ENCODE measurements around the gene TCP11L1.

DNA sequence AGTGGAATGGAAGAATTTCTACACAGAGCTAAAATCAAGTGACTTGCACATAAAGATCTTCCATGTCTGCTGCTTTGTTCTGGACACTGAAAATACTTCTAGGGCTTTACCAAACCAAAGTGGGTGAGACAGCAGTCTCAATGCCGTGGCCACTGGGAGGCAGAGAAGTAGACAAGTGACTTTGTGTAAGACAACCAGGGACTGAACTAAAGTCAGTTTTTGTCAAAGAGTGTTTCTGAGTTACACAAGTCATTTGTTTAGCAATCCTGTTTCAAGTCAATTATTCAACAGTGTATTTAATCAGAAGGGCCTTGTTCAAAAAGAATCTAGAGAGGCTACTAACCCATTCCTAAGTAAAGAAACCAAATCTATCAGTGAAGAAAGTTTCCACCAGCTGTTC is 46.6 kb downstream of the TCP11L1 start:
- TF ChIP-seq, protein P1, sequence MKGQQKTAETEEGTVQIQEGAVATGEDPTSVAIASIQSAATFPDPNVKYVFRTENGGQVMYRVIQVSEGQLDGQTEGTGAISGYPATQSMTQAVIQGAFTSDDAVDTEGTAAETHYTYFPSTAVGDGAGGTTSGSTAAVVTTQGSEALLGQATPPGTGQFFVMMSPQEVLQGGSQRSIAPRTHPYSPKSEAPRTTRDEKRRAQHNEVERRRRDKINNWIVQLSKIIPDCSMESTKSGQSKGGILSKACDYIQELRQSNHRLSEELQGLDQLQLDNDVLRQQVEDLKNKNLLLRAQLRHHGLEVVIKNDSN (IDR thresholded peaks at IDR 0.05), result no peak
- TF ChIP-seq EP300 (IDR thresholded peaks at IDR 0.05; ENCODE audit: borderline replicate concordance) (no peak), FOXM1 (IDR thresholded peaks at IDR 0.05; ENCODE audit: borderline replicate concordance, low read depth) (no peak)
